ENCODE data around the gene PTPRN2.
"Not testable (repeated sequence)": the region's sequence is repeated elsewhere in the genome, so short reads cannot be mapped to it uniquely, and the experiment has no call there.

The PTPRN2 gene

DNA sequence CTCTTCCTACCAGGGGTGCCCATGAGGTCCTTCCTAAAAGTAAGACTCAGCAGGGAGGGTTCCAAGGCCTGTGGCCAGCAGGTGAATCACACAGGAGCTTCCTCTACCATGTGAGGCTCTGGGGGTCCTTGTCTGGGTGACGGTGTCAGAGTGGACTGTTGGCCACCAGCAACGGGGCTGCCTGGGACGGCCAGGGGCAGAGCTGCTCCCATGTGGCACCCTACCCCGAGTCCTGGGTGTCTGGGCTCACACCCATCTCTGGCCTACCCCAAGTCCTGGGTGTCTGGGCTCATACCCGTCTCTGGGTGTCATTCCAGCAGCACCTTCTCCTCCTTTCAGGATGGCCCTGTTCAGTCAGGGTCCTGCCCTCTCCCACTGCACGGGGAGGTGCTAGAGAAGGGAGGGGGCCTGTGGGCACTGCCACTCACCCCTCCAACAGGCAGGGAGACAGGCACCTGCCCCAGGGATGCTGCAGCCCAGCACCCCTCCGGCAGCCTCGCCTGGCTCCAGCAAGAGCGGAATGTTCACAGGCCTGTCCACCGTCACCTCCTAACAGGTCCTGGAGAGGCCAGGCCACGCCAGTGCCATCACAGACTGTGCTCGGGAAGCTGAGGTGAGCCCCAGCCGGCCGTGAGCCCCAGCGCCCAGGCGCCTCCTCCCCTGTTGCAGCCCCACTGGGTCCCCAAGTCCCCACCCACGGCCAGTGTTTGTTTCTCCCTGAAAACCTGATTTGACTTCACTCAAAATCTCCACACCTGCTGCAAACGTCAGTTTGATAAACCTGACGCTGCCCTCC is 143.7 kb downstream of the PTPRN2 start:
- DNase-seq (ENCODE audit: low spot score), result no peak

GRCh38 chr7:158443014-158443687 is 144.5 kb downstream of the PTPRN2 start:
- no peak for DNase-seq (ENCODE audit: low spot score)

GRCh38 chr7:158442260-158442659 is 145.4 kb downstream of the PTPRN2 start:
- DNase-seq (ENCODE audit: low spot score), result no peak

DNA sequence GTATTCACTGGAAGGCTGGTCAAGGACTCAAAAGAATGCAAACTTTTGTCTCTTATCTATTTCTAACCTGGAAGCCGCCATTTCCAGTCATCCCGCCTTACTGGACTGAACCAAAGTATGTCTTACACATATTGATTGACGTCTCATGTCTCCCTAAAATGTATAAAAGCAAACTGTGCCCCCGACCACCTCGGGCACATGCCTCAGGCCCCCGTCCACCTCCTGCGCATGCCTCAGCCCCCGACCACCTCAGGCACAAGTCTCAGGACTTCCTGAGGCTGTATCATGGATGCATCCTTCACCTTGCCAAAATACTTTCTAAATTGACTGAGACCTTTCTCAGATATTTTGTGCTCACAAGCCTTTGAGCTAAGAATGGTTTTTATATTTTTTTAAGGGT is 148.6 kb downstream of the PTPRN2 start:
- no peak for DNase-seq (ENCODE audit: low spot score)

DNA sequence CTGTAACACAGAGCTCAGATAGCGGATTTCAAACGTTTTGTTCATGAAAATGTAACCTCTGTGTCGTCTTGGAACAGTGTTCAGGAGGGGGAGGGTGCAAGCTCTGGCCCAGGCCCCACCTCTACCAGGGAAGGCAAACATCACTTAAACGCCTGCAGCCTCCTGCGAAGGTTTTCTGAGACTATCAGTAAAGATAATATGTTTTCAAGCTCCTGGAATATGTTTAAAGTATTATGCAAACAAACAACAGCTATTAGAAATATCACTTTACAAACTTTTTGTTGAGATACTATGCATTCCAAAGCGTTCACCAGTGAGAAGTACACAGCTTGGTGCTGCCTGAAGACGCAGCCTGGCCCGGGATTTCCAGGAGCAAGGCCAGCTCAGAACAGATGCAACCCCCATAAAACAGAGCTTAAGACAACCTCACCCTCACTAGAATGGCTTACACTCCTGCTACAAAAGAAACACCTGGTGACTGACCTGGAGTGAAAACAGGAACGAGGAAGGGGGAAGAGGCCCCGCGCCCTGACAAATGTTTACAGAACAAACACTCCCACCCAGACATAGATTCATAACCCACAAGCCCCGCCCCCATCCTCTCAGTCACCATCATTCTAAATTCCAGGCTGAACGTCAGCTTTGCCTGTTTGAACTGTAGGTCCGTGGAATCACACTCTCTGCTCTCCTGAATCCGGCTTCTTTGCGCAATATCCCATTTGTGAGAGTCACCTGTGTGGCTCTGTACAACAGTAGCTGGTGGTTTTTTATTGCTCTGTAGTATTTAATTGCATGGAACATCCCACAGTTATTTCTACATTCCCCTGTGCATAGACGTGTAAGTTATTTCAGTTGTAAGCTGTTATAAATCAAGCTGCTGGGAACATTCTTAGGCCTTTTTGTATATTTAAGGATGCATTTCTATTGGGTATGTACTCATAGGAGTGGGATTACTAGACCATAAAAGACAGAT is 155.0 kb downstream of the PTPRN2 start:
- no peak for DNase-seq (ENCODE audit: low spot score)

GRCh38 chr7:158431941-158432347 is 155.7 kb downstream of the PTPRN2 start:
- no peak for DNase-seq (ENCODE audit: low spot score)

GRCh38 chr7:158431055-158431940 is 156.3 kb downstream of the PTPRN2 start:
- DNase-seq (ENCODE audit: low spot score), result no peak

- no peak for DNase-seq (ENCODE audit: low spot score)
These were observed 157.2 kb downstream of the PTPRN2 start for GRCh38 chr7:158430308-158431034.

DNA sequence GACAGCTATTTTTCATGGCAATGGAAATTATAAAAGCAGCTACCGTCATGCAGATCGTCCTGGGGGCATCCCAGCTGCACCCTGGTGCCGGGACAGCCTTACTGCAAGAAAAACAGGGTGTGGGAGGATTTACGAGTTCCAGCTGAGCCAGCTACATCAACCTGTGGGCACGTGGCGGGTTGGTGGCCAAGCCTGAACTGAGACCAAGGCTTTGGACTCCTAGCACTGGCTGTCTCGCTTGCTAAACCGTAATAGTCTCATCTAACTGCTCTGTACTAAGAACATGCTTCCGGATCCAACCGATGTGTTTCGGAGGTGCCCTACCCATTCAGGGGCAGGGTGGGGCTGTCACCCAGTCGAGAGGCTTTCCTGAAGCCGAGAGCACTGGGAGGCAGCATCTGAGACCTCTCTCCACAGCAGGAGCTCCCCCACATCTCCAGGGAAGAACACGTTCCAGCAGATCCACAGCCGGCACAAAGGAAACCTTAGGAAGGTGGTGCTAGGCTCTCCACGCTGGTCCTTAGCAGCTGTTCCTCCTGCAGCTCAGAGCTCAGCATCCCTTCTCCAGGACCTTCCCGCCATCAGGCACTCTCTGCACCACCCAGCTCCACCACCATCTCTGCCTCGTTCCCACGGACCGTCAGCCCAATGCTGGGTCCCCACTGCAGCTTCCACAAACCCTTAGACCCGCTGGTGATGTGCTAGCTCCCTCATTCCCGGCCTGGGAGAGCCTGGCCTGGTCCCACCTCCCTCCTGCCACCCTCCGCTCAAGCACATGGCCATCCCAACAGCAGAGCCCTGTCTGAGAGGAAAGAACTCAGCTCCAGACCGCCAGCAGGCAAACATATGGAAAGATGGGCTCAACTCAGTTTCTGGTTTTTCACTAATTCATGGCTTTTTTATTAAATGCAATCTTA is 158.5 kb downstream of the PTPRN2 start:
- no peak for DNase-seq (ENCODE audit: low spot score)

DNA sequence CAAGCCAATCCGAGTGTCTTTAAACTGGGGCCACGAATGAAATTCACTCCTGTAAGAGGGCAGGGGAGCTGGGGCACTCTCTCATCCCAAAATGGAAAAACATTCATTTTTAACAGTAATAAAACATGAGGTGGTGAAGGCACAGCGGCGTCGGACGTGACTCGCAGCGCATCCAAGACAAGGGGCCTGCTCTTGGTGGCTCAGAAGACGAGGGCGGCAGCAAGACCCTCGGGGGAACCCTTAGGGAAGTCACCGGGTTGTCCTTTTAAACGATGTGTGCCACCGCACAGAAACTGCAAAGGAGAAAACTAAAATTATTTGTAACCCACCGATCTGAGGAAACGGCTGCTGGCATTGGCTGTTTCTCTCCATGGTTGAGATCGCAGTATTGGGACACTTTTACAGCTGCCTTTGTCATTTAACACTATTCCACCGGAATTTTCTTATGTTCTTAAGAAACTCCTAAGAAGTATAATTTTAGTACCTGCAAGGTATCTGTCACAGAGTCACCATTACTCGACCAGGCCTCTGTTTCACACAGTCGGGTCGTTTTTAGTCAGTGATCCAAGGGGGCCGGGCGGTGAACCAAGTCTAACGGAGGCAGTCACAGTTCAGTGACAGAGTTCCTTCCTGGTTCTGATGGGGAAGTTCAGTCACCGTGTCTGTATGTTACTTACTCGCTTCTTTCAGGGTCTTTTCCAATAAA is 159.3 kb downstream of the PTPRN2 start:
- no peak for DNase-seq (ENCODE audit: low spot score)

- DNase-seq (ENCODE audit: low spot score), result not testable (repeated sequence)
These were observed 161.9 kb downstream of the PTPRN2 start for GRCh38 chr7:158425676-158426075.

DNA sequence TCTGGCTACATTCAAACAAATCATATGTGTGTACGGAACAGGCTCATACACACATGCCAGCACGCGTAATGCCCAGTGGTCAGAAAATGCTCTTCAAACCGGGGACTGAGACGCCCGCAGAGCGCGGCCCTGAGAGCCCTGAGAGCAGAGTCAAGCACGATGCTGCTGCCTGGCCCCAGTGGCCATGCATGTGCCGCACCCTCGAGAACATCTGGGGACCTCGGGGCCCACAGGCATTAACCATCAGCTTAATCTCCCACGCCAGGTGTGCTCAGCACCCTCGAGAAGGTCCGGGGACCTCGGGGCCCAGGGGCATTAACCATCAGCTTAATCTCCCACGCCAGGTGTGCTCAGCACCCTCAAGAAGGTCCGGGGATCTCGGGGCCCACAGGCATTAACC is 163.1 kb downstream of the PTPRN2 start:
- DNase-seq (ENCODE audit: low spot score), result no peak

GRCh38 chr7:158424011-158424410 is 163.6 kb downstream of the PTPRN2 start:
- DNase-seq (ENCODE audit: low spot score), result no peak

- DNase-seq (ENCODE audit: low spot score), result no peak
These were observed 164.6 kb downstream of the PTPRN2 start for GRCh38 chr7:158422887-158423560.

DNA sequence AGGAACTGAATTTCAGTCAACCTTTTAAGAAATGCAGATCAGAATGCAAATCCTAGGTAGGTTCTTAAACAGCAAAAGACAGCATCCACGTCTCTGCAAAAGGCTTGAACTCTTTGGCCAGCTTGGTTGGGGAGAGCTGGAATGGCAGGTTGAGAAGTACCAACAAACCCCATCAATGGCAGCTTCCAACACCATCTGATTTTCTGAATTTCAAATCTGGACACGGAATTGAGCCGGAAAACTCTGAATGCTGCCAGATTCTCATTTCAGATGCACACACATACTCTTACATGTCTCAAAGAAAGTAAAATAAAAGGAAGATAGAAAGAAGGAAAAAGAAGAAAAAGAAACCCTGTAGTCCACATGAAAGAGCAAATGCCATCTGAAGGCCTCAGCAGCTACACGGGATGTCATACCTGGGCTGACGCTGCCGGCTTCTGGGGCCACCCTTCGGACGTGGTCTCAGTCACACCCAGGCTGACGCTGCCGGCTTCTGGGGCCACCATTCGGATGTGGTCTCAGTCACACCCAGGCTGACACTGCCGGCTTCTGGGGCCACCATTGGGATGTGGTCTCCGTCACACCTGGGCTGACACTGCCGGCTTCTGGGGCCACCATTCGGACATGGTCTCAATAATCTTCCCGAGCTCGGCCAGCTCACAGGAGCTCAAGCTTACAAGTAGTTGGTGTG is 165.3 kb downstream of the PTPRN2 start:
- no peak for DNase-seq (ENCODE audit: low spot score)

DNA sequence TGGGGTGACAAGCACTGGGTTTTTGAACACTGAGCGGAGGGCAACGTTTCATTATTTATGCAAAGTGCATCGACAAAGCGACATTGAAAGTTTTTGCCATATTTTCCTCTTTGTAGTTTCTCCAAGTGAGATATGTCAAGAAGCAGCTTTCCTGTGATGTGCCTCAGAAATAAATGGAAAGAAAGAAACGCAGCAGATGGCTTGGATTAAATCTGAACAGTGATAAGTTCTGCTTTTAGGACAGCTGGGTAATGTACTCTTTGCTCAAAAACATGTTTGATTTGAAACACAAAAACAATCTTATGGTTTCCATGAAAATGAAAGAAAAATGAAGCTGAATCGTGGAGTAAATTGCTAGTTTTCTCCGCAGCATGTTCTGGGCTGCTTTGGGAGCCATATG is 166.3 kb downstream of the PTPRN2 start:
- no peak for DNase-seq (ENCODE audit: low spot score)

DNA sequence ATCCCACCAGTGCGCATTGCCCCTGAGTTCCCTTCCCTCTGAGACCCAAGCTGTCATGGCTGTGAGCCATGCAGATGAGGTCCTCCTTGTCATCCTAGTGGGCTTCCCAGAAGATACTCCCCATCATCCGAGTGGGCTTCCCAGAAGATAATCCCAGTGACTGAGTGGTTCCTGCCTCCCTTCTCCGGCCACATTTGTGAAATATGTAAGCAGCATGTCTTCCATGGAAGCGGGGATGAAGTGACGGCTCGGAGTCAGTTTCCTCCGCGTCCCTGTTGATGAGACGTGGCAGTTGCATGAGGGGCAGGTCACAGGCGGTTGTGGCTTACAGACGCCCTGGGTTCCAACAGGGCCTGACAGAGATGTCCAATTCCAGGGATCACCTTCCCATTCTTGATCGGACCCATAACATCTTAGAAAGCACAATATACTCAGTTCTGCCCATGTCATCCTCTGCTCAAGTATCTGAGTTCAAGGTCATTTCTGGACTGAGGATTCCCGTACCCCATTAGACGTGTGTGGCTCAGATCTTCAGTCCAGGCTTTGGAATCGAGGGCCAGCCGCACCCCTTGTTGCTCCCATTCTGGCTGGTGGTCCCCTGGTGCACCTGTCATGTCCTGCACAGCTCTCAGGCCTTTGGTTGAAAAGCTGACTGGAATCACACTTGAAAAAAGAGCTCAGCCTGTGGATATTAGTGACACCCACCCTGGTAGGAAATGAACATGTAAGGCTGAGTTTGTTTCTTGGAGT is 166.9 kb downstream of the PTPRN2 start:
- DNase-seq (ENCODE audit: low spot score), result no peak
